GM13977 (cell line): ENCODE results near the gene AHRR.

Source experiments
- DNase-seq: peaks from one replicate; pipeline ENCODE4 v3.0.0; 2012; ENCODE audit warnings: low spot score
- in situ Hi-C: fragments of 300-500 bp; cut with MboI; formaldehyde crosslinking; loops from one replicate; pipeline ENCODE4 v1.12.0; 2022; ENCODE audit warnings: low sequenced_read_pairs, low pct_unique_long_range_greater_than_20kb, mixed read lengths, inconsistent platforms; ENCODE audit not compliant: unreplicated experiment
- TF ChIP-seq, protein P1 (sequence below): IDR thresholded peaks from 2 replicates; pipeline ENCODE4 v1.5.1; 2012; ENCODE audit warnings: mild to moderate bottlenecking, control low read depth; ENCODE audit not compliant: insufficient read depth; ENCODE audit errors: extremely low read depth, missing control alignments

AHRR gene

DNA sequence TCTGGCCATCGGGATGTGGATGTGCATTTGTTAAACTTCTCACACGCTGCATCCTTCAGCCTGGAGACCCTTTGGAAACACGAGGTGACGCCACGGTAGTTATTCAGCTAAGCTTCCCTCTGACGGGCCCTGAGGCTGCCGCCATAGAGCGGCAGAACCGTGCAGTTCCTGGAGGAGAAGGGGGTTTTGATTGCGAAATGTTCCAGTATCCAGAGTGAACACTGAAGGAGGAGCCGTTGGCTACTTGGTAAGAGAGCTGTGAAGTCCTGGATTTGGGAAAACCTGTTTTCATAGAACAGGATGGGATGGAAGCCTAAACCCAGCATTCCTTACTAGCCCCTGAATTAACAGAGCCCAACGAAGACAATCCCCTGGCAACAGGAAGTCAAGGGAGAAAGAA is 98.5 kb downstream of the AHRR start:
- in situ Hi-C loops = no loop called here
- TF ChIP-seq, protein P1, sequence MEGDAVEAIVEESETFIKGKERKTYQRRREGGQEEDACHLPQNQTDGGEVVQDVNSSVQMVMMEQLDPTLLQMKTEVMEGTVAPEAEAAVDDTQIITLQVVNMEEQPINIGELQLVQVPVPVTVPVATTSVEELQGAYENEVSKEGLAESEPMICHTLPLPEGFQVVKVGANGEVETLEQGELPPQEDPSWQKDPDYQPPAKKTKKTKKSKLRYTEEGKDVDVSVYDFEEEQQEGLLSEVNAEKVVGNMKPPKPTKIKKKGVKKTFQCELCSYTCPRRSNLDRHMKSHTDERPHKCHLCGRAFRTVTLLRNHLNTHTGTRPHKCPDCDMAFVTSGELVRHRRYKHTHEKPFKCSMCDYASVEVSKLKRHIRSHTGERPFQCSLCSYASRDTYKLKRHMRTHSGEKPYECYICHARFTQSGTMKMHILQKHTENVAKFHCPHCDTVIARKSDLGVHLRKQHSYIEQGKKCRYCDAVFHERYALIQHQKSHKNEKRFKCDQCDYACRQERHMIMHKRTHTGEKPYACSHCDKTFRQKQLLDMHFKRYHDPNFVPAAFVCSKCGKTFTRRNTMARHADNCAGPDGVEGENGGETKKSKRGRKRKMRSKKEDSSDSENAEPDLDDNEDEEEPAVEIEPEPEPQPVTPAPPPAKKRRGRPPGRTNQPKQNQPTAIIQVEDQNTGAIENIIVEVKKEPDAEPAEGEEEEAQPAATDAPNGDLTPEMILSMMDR = no peak
- no peak for DNase-seq

DNA sequence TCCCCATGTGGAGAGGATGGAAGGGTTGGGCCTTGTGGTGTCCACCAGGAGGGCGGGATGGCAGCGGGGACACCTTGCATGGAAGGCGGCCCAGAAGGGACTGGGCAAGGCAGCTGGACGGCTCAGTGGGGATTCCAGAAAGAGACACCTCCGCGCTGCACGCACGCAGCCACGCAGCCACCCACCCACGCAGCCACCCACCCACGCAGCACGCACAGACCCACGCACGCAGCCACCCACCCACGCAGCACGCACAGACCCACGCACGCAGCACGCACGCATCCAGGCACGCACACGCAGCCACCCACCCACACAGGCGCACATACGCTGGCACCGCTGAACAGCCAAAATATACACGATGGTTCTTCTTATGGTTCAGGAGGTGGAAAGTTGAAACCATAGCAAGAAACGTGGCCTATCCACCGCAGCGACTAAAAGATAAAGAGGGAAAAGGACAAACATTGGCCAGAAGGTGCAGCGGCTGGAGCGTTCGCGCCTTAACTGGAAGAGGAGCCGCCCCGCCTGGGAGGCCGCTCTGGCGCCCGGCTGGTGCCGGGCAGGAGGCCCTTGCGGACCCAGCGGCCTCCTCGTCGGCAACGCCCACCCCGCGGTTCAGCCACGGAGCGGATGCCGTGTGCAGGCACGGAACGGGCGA is 99.2 kb downstream of the AHRR start:
- TF ChIP-seq, protein P1 = no peak
- no peak for DNase-seq
- in situ Hi-C loops = no loop called here

DNA sequence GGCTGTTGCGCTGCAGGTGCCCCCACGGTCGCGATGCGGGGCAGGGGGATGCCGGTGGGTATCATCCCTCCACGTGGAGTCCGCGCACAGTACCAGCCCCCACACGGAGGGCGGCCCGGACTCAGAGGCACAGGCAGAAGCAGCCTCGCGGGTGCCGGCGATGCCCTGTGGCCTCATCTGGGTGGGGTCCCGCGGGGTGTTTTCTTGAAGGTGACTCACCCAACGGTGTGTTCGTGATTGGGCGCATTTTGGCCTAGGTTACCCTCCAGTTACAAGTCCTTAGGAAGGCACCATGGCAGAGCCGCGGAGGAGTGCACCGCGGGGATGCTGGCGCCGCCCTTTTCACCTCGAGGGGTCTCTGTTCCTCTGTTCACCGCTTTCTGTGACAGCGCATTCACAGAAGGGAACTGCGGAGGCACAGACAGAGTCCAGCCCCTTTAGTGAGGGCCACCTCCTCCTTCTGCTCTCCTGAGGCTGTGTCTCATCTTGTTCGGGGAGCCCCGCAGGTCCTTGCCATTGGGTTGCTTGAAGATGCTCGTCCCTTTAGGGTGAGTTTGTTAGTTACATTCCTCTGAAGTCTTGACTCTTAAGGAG is 99.9 kb downstream of the AHRR start:
- no peak for DNase-seq
- TF ChIP-seq, protein P1 = no peak
- in situ Hi-C loops = no loop called here

DNA sequence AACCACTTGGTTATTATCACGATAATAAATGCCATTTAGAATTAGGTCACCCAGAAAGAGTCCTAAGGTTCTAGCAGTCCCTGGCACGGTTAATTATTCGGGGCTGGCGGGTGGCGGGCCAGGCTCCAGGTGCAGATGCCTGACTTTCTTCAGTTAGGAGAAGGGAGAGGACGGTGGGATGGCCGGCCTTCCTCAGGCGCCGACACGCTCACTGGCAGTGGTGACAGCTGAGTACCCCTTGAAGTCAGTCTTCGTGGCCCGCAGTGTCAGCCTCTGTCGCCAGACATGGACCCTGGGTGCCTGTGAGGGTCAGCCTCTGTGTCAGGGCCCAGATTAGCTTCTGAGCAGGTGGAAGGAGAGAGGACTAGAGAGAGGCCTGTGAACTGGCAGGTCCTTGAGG is 100.4 kb downstream of the AHRR start:
- TF ChIP-seq, protein P1 = no peak
- in situ Hi-C loops = no loop called here
- no peak for DNase-seq

DNA sequence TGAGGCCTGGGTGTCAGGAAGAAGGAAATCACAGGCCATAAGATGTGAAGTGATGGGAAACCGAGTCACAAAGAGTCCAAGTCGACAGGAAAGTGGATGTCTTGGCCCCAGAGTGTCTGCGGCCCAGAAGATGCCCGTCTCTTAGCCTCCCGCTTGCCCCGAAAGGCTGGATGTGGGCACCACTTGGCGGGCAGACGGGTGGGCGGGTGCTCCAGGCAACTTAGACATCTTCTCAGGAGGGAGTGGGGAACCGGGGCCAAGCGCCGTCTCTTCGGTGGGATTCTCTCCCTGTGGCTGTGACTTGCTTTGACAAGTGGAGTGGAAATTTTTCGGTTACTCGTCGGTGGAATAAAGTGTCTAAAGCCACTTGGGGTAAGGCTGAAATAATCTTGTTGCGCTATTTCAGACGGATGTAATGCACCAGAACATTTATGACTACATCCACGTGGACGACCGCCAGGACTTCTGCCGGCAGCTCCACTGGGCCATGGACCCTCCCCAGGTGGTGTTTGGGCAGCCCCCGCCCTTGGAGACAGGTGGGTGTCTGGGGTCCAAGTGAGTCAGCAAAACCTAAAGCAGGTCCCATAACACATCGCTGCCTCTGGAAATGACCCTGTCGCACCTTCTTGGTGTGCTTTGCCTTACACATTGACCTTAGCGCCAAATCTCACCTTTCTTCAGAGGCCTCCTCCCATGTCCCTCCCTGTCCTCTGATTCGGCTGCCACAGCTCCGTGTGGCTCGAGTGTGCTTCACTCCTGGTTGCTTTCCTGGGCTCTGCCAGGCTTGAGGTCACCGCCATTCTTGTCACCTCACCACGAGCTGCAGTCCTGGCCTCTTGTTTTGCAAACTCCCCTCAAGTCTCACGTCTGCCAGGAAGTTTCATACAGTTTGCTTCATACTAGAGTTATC is 101.1 kb downstream of the AHRR start:
- TF ChIP-seq, protein P1 = no peak
- in situ Hi-C loops = no loop called here
- no peak for DNase-seq

DNA sequence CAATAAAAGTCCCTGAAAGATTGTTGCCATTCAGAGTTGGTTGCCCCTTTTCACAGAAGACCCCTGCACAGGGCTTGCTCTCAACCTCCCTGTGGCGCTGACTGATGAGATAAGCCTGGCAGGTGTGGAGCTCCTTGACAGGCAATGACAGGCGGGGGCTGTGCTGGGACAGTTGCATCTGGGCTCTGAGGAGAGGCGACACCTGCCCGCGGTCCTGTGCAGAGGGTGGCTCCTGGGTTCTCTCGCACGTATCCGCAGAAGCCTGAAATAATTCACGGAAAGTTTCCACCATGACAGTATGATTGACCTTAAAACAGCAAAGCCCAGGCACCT is 101.7 kb downstream of the AHRR start:
- TF ChIP-seq, protein P1 = no peak
- no peak for DNase-seq
- in situ Hi-C loops = no loop called here
